Measurements from ENCODE around the gene PRKX. TPM values are rescaled to one million over a fixed set of nuclear protein-coding genes. Genes with fewer than 3 reads are reported as not detected.
A peak's percentile ranks its signal among the peaks of the same experiment; 100 is the strongest.
"Not testable (repeated sequence)": the region's sequence is repeated elsewhere in the genome, so short reads cannot be mapped to it uniquely, and the experiment has no call there.

PRKX gene
- total RNA-seq, 1 donor from 2014 or later: 51.6 TPM

DNA sequence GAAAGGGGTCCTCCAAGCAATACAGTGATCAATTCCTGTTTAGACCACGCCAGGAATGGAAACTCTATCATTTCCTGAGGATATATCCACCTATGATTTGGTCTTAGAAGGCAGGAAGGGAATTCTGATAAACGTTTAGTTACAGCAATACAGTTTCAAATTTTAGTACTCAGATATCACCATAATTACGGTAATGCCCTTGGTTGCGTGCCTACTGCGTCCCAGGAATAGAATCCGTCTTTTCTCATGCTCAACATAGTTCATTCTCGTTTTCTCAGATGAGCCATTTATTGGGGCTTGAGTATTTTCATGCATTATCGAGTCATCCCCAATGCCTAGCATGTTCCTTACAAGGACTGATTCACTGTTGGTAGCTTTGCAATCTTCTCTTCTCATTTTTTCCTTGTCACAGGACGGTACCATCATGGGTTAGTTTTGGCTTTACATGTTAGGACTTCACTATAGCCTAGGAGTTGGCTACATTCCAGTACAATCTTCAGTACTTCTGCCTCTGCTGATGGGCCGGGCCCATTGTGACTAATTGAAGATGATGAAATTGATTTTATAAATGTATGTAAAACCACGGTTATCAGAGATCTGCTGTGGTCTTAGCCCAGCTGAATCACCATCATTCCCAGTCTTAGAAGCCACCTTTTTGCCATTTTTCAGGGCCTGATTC is 4.4 kb upstream of the PRKX start:
- intact Hi-C loops (cut with DNase I): no loop called here
- H3K27ac ChIP-seq: no peak overlapping the region

DNA sequence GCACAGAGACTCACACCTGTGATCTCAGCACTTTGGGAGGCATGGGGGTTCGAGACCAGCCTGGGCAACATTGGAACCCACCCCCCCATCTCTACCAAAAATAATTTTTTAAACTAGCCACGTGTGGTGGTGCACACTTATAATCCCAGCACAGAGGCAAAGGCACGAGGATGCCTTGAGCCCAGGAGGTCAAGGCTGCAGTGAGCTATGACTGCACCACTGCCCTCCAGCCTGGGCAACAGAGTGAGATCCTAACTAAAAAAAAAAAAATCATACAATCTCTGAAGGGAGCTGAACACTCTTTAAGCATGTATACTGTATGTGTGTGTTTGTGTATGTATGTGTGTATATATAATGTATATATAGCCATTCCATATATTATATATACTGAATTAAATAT is 2.5 kb upstream of the PRKX start:
- intact Hi-C loops (cut with DNase I): no loop called here
- TF ChIP-seq CTCF (IDR thresholded peaks at IDR 0.05) (no peak), POLR2A (IDR thresholded peaks at IDR 0.05) (no peak), POLR2AphosphoS5 (IDR thresholded peaks at IDR 0.05; ENCODE audit: insufficient read depth in 1 of 2, low read depth in 1 of 2) (no peak)

More for the DNA sequence above, 4.4 kb upstream of the PRKX start:
- Histone ChIP-seq H3K9me3 (no peaks in the 10 kb centered on the region), H3K36me3 (no peaks in the 10 kb centered on the region), H3K27me3 (no peaks in the 10 kb centered on the region), H3K4me3 (no peak overlapping the region), H3K4me1 (peaks cover 5% of the 10 kb centered on the region)
- no peak for TF ChIP-seq CTCF (IDR thresholded peaks at IDR 0.05)
- no peak for TF ChIP-seq POLR2A (IDR thresholded peaks at IDR 0.05)
- no peak for TF ChIP-seq POLR2AphosphoS5 (IDR thresholded peaks at IDR 0.05; ENCODE audit: insufficient read depth in 1 of 2, low read depth in 1 of 2)
- no peak for DNase-seq (ENCODE audit: extremely low spot score in 2 of 2)

DNA sequence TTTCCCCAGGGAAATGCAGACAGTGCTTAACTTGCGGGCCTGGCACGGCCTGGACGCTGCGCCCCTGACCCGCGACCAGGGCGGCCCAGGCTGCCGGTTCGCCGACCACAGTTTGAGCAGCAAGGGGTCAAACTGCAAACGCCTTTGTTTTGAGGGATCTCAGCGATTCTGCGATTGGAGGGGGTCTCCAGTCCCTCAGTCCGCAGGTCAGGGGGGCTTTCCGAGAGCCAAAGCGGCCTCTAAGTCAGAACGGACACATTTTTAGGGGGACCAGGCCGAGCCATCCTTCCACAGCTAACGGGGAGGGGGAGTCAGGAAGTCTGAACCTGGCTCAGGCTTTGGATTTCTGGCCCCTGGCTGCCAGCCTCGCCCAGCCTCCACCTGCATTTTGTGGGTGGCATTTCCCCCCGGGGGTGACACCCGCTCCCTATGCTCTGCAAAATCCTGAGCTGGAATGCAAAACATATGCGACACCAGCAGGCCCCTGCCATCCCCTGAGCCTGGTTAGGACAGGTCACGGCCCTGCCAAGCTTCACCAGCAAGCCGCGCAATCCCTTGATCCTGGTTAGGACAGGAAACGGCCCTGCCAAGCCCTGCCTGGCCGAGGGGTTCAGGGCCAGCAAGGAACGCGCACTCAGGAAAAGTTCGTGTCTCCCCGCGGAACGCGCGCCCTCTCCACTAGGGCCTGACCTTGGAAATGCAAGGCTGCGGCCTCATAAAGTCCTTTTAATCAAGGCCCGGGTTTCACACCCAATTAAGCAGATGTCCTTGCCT is 1.4 kb upstream of the PRKX start:
- not testable (repeated sequence) for H3K36me3 ChIP-seq

More for the DNA sequence above, 2.5 kb upstream of the PRKX start:
- H3K4me3 ChIP-seq: no peak overlapping the region
- H3K9me3 ChIP-seq: no peaks in the 10 kb centered on the region
- peaks cover 17% of the 10 kb centered on the region for H3K4me1 ChIP-seq
- H3K36me3 ChIP-seq: no peaks in the 10 kb centered on the region
- no peak overlapping the region for H3K27ac ChIP-seq
- H3K27me3 ChIP-seq: no peaks in the 10 kb centered on the region
- no peak for DNase-seq (ENCODE audit: extremely low spot score in 2 of 2)

GRCh38 chrX:3713937-3714434 is 537 bp upstream of the PRKX start:
- intact Hi-C loops (cut with DNase I): no loop called here
- DNase-seq (ENCODE audit: extremely low spot score in 2 of 2): no peak

More for the DNA sequence above, 1.4 kb upstream of the PRKX start:
- peaks cover 26% of the 10 kb centered on the region for H3K4me1 ChIP-seq
- H3K27ac ChIP-seq; intact Hi-C loops (cut with DNase I); H3K27me3 ChIP-seq; DNase-seq (ENCODE audit: extremely low spot score in 2 of 2); H3K9me3 ChIP-seq; H3K4me3 ChIP-seq: not testable (repeated sequence)

GRCh38 chrX:3712870-3713224 is 602 bp downstream of the PRKX start:
- Histone ChIP-seq H3K9me3 (no peaks in the 10 kb centered on the region), H3K4me3 (peak overlapping the region; percentile 74 to 84), H3K36me3 (no peaks in the 10 kb centered on the region), H3K27ac (peak overlapping the region; percentile 86), H3K4me1 (peaks cover 26% of the 10 kb centered on the region), H3K27me3 (no peaks in the 10 kb centered on the region)
- no peak for DNase-seq (ENCODE audit: extremely low spot score in 2 of 2)
- intact Hi-C loops (cut with DNase I): no loop called here
- TF ChIP-seq POLR2AphosphoS5 (IDR thresholded peaks at IDR 0.05; ENCODE audit: insufficient read depth in 1 of 2, low read depth in 1 of 2) (no peak), POLR2A (IDR thresholded peaks at IDR 0.05) (no peak), CTCF (IDR thresholded peaks at IDR 0.05) (no peak)

More at GRCh38 chrX:3713937-3714434, 537 bp upstream of the PRKX start:
- H3K36me3 ChIP-seq: no peaks in the 10 kb centered on the region
- H3K27ac ChIP-seq: peak overlapping the region; percentile 86
- peaks cover 26% of the 10 kb centered on the region for H3K4me1 ChIP-seq
- no peaks in the 10 kb centered on the region for H3K27me3 ChIP-seq
- TF ChIP-seq CTCF (IDR thresholded peaks at IDR 0.05): no peak
- TF ChIP-seq POLR2A (IDR thresholded peaks at IDR 0.05): no peak
- TF ChIP-seq POLR2AphosphoS5 (IDR thresholded peaks at IDR 0.05; ENCODE audit: insufficient read depth in 1 of 2, low read depth in 1 of 2): no peak
- H3K4me3 ChIP-seq: peak overlapping the region; percentile 74 to 84
- no peaks in the 10 kb centered on the region for H3K9me3 ChIP-seq

All from vagina (tissue), 2 donors.